ENCODE results near the gene PSME3IP1. TPM values are rescaled to one million over a fixed set of nuclear protein-coding genes. Genes with fewer than 3 reads are reported as not detected.
A peak's percentile ranks its signal among the peaks of the same experiment; 100 is the strongest.

Gene PSME3IP1
- total and polyA plus RNA-seq, 9 of the 15 experiments (the other 6 are each of a cell fraction or from before 2014, with no cell fraction given) = 63.8 to 187 (median 142) TPM

DNA sequence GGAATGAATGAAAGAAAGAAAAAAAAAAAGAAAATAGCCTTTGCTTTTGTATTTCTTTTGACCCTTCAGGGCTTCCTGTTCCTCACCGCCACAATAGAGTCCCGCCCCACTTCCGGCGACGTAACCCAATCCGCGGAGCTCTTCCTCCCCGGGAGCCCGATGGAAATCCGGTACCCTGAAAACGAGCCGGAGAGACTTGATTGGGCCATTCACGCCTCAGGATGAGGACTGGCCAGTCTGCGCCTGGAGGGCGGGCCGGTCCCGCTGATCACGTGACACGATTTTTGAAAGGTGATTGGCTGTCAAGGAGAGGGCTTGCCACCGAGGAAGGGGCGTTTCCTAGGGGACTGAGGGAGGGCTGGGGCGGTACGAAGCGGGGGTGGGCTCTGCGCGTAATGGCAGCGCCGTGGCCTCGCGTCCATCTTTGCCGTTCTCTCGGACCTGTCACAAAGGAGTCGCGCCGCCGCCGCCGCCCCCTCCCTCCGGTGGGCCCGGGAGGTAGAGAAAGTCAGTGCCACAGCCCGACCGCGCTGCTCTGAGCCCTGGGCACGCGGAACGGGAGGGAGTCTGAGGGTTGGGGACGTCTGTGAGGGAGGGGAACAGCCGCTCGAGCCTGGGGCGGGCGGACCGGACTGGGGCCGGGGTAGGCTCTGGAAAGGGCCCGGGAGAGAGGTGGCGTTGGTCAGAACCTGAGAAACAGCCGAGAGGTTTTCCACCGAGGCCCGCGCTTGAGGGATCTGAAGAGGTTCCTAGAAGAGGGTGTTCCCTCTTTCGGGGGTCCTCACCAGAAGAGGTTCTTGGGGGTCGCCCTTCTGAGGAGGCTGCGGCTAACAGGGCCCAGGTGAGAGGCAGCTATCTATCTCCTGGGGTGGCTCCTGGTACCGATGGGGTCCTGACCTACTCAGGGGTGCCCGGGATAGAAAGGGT is at the start of gene PSME3IP1, which contains the start of gene RSPRY1 (continued):
- 0 out of 2 replicates have a peak, but pooled peaks have one; percentile 70 for TF ChIP-seq NFRKB (IDR thresholded peaks at IDR 0.05; ENCODE audit: low read depth)
- no peak for TF ChIP-seq FIP1L1 (IDR thresholded peaks at IDR 0.05; ENCODE audit: low read depth, low read length, poor library complexity, severe bottlenecking)
- TF ChIP-seq, protein P1, sequence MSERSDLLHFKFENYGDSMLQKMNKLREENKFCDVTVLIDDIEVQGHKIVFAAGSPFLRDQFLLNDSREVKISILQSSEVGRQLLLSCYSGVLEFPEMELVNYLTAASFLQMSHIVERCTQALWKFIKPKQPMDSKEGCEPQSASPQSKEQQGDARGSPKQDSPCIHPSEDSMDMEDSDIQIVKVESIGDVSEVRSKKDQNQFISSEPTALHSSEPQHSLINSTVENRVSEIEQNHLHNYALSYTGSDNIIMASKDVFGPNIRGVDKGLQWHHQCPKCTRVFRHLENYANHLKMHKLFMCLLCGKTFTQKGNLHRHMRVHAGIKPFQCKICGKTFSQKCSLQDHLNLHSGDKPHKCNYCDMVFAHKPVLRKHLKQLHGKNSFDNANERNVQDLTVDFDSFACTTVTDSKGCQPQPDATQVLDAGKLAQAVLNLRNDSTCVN (CRISPR knock-in tag; IDR thresholded peaks at IDR 0.05) = no peak
- TF ChIP-seq, protein P2, sequence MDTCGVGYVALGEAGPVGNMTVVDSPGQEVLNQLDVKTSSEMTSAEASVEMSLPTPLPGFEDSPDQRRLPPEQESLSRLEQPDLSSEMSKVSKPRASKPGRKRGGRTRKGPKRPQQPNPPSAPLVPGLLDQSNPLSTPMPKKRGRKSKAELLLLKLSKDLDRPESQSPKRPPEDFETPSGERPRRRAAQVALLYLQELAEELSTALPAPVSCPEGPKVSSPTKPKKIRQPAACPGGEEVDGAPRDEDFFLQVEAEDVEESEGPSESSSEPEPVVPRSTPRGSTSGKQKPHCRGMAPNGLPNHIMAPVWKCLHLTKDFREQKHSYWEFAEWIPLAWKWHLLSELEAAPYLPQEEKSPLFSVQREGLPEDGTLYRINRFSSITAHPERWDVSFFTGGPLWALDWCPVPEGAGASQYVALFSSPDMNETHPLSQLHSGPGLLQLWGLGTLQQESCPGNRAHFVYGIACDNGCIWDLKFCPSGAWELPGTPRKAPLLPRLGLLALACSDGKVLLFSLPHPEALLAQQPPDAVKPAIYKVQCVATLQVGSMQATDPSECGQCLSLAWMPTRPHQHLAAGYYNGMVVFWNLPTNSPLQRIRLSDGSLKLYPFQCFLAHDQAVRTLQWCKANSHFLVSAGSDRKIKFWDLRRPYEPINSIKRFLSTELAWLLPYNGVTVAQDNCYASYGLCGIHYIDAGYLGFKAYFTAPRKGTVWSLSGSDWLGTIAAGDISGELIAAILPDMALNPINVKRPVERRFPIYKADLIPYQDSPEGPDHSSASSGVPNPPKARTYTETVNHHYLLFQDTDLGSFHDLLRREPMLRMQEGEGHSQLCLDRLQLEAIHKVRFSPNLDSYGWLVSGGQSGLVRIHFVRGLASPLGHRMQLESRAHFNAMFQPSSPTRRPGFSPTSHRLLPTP (IDR thresholded peaks at IDR 0.05; ENCODE audit: borderline replicate concordance, extremely low read depth, insufficient read length) = no peak
- TF ChIP-seq, protein P3, sequence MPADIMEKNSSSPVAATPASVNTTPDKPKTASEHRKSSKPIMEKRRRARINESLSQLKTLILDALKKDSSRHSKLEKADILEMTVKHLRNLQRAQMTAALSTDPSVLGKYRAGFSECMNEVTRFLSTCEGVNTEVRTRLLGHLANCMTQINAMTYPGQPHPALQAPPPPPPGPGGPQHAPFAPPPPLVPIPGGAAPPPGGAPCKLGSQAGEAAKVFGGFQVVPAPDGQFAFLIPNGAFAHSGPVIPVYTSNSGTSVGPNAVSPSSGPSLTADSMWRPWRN (IDR thresholded peaks at IDR 0.05; ENCODE audit: low read depth) = no peak
- TF ChIP-seq, protein P4, sequence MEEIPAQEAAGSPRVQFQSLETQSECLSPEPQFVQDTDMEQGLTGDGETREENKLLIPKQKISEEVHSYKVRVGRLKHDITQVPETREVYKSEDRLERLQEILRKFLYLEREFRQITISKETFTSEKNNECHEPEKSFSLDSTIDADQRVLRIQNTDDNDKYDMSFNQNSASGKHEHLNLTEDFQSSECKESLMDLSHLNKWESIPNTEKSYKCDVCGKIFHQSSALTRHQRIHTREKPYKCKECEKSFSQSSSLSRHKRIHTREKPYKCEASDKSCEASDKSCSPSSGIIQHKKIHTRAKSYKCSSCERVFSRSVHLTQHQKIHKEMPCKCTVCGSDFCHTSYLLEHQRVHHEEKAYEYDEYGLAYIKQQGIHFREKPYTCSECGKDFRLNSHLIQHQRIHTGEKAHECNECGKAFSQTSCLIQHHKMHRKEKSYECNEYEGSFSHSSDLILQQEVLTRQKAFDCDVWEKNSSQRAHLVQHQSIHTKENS (CRISPR knock-in tag; IDR thresholded peaks at IDR 0.05) = no peak
- 0 out of 2 replicates have a peak, but pooled peaks have one; percentile 37 for TF ChIP-seq ERF (CRISPR knock-in tag; IDR thresholded peaks at IDR 0.05)
- TF ChIP-seq TRIM28 (IDR thresholded peaks at IDR 0.05) = no peak
- TF ChIP-seq STAT5A (IDR thresholded peaks at IDR 0.05; ENCODE audit: borderline replicate concordance, low read length) = no peak
- no peak for TF ChIP-seq LCOR (CRISPR knock-in tag; IDR thresholded peaks at IDR 0.05)
- TF ChIP-seq PHTF2 (CRISPR knock-in tag; IDR thresholded peaks at IDR 0.05) = no peak
- TF ChIP-seq, protein P5, sequence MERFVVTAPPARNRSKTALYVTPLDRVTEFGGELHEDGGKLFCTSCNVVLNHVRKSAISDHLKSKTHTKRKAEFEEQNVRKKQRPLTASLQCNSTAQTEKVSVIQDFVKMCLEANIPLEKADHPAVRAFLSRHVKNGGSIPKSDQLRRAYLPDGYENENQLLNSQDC (CRISPR knock-in tag; IDR thresholded peaks at IDR 0.05) = 0 out of 2 replicates have a peak, but pooled peaks have one; percentile 45
- no peak for TF ChIP-seq ZZZ3 (IDR thresholded peaks at IDR 0.05)
- no peak for TF ChIP-seq CREBBP (IDR thresholded peaks at IDR 0.05; ENCODE audit: low read depth, low read length)
- TF ChIP-seq MEF2A (IDR thresholded peaks at IDR 0.05; ENCODE audit: control insufficient read depth, low read depth, low read length) = no peak
- TF ChIP-seq HEY1 (CRISPR knock-in tag; IDR thresholded peaks at IDR 0.05; ENCODE audit: borderline replicate concordance) = no peak
- TF ChIP-seq HDAC8 (tag; IDR thresholded peaks at IDR 0.05) = no peak
- TF ChIP-seq, protein P6, sequence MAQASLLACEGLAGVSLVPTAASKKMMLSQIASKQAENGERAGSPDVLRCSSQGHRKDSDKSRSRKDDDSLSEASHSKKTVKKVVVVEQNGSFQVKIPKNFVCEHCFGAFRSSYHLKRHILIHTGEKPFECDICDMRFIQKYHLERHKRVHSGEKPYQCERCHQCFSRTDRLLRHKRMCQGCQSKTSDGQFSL (CRISPR knock-in tag; IDR thresholded peaks at IDR 0.05) = 0 out of 2 replicates have a peak, but pooled peaks have one; percentile 14
- TF ChIP-seq, protein P6 (tag; IDR thresholded peaks at IDR 0.05) = no peak
- no peak for TF ChIP-seq TCFL5 (CRISPR knock-in tag; conservative IDR thresholded peaks at IDR 0.05)

Measured in K562 (cell line).